H7 (cell line): ENCODE measurements around the gene UQCC2. TPM values are rescaled to one million over a fixed set of nuclear protein-coding genes. Genes with fewer than 3 reads are reported as not detected.
A peak's percentile ranks its signal among the peaks of the same experiment; 100 is the strongest.

Experiments used
- DNase-seq: peaks from one replicate; pipeline ENCODE4 v3.0.0; 2012
- H3K27me3 ChIP-seq: 2 replicates; pipeline ENCODE4 v1.6.0; 2011; ENCODE audit warnings: mild to moderate bottlenecking, low read length; ENCODE audit not compliant: control insufficient read depth, insufficient read depth
- H3K36me3 ChIP-seq: replicated peaks from 2 replicates; pipeline ENCODE4 v1.5.1; 2011; ENCODE audit warnings: low read length; ENCODE audit not compliant: control insufficient read depth, insufficient read depth
- H3K4me3 ChIP-seq: 2 replicates; pipeline ENCODE4 v1.5.1; 2011; ENCODE audit warnings: low read depth, mild to moderate bottlenecking, control low read depth, low read length, moderate library complexity; ENCODE audit not compliant: insufficient read depth
- total RNA-seq: library from RNA; depleted of rRNA; stranded (reverse); fragments of >200 nt; shearing (Covaris generic); gene quantifications from 2 replicates; pipeline ENCODE4 v1.2.3, GENCODE V29; 2014

UQCC2 gene
- total RNA-seq, 1 experiment from 2014 or later: 67.1 TPM

- H3K27me3 ChIP-seq: no peaks in the 10 kb centered on the region
- peaks cover 10% of the 10 kb centered on the region for H3K36me3 ChIP-seq
- DNase-seq: peak; percentile 81
- H3K4me3 ChIP-seq: no peak overlapping the region
Measured at GRCh38 chr6:33665957-33666356, 45.5 kb downstream of the UQCC2 start.

- no peak for DNase-seq
- no peak overlapping the region for H3K4me3 ChIP-seq
- H3K36me3 ChIP-seq: peaks cover 10% of the 10 kb centered on the region
- no peaks in the 10 kb centered on the region for H3K27me3 ChIP-seq
Measured at GRCh38 chr6:33664506-33665057, 46.9 kb downstream of the UQCC2 start.

- H3K27me3 ChIP-seq: no peaks in the 10 kb centered on the region
- no peak for DNase-seq
- H3K36me3 ChIP-seq: peaks cover 12% of the 10 kb centered on the region
- no peak overlapping the region for H3K4me3 ChIP-seq
Measured at GRCh38 chr6:33663727-33664449, 47.6 kb downstream of the UQCC2 start.

DNA sequence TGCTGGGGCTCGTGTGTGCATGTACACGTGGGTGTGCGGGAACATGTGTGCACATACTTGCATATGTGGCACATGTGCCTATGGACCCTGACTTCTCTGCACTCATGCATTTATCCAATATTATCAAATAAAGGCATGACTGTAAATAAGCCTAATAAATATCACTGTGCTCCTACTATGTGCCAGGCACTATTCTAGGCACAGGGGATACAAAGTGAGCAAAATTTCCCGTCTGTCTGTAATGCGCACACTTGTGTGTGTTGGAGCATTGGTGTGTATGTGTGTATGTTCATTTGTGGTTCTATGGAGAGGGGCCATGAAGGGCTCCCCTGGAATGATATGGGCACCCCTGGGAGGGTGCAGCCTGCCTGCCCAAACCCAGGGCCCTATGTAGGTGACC, 48.5 kb downstream of the UQCC2 start:
- no peak overlapping the region for H3K4me3 ChIP-seq
- no peaks in the 10 kb centered on the region for H3K27me3 ChIP-seq
- H3K36me3 ChIP-seq: peaks cover 12% of the 10 kb centered on the region
- DNase-seq: no peak

GRCh38 chr6:33662318-33662717, 49.2 kb downstream of the UQCC2 start:
- H3K27me3 ChIP-seq: no peaks in the 10 kb centered on the region

GRCh38 chr6:33661106-33661838, 50.2 kb downstream of the UQCC2 start:
- Histone ChIP-seq H3K27me3 (no peaks in the 10 kb centered on the region), H3K36me3 (peaks cover 5% of the 10 kb centered on the region), H3K4me3 (no peak overlapping the region)
- DNase-seq: no peak

More at GRCh38 chr6:33662318-33662717, 49.2 kb downstream of the UQCC2 start:
- Histone ChIP-seq H3K36me3 (peaks cover 9% of the 10 kb centered on the region), H3K4me3 (no peak overlapping the region)
- no peak for DNase-seq

DNA sequence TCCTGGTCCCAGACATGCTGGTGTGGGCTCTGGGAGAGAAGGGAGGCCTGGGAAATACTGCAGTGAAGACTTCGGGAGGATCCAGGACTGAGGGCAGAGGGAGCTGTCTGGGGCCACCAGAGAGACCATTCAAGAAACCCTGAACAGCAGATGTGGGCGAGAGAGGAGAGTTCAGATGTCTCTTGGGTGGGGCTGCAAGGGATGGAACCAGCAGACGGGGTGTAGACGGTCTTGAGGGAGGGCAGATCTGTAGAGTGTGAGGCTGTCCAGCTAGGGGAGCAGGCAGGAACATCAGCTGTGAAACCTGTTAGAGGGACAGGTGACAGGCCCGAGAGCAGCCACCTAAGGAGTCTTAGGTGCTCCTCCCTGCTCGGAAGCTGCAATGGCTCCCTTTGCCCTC, 51.5 kb downstream of the UQCC2 start:
- no peak overlapping the region for H3K4me3 ChIP-seq
- no peak for DNase-seq
- no peaks in the 10 kb centered on the region for H3K27me3 ChIP-seq
- H3K36me3 ChIP-seq: peaks cover 5% of the 10 kb centered on the region

- DNase-seq: peak; percentile 58
- no peaks in the 10 kb centered on the region for H3K27me3 ChIP-seq
- peaks cover 5% of the 10 kb centered on the region for H3K36me3 ChIP-seq
- no peak overlapping the region for H3K4me3 ChIP-seq
Measured at GRCh38 chr6:33658982-33659689, 52.4 kb downstream of the UQCC2 start.

DNA sequence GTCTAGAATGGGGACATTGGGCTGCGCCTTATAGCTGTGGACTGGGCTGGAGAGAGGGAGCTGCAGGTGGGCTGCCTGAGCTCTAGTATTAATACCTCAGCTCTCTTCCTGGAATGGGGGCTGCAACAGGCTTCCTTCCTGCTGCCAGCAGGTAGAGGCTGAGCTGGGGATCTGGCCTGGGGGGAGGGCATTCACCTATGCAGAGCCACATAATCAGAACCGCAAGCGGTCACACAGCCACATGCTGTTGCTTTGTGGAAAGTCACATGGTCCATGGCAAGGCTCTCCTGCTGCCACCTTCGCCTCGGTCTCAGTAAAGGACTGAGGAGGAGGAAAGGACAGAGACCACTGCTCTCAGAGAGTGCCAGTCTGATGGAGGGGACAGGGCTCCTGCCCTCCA, 54.7 kb downstream of the UQCC2 start:
- H3K36me3 ChIP-seq: peaks cover 4% of the 10 kb centered on the region
- no peak overlapping the region for H3K4me3 ChIP-seq
- no peaks in the 10 kb centered on the region for H3K27me3 ChIP-seq
- peak; percentile 76 for DNase-seq

DNA sequence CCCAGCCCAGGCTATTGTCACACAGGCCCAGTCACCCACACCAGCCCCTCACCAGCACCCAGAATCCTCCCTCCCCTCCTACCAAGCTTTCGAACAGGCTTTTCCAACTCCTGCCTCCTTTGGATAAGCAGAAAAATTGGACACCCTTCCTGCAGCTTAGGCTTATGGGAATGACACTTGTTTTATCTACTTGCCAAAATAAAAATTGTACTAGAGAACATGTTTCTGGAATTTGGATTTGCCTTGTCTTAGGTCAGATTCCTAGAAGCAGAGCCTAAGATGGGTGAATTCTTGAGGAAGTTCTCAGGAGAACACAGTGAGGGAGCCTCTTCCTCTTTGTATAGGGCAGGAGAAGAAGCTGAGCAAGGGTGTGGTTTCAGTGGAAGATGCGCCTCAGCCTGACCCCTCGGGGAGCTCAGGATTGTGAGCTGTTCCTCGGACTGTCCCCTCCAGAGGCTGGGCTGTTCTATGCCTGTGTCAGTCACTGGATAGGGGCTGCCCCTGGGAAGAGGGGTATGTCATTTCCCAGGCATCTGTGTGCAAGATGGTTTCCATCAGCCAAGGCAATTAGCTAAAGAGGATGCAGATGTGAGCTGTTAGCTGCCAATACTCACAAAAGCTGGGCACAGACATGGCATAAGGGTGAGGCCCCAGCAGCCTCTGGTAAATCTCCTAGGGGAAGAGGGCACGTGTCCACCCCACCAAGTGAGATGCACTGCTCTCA, 56.5 kb downstream of the UQCC2 start:
- H3K36me3 ChIP-seq: peaks cover 4% of the 10 kb centered on the region
- H3K4me3 ChIP-seq: no peak overlapping the region
- no peaks in the 10 kb centered on the region for H3K27me3 ChIP-seq
- DNase-seq: no peak

- H3K27me3 ChIP-seq: no peaks in the 10 kb centered on the region
- DNase-seq: no peak
- H3K36me3 ChIP-seq: peaks cover 2% of the 10 kb centered on the region; the same call in 1 of the 2 replicates
- no peak overlapping the region for H3K4me3 ChIP-seq
Measured at GRCh38 chr6:33652002-33652401, 59.5 kb downstream of the UQCC2 start.

DNA sequence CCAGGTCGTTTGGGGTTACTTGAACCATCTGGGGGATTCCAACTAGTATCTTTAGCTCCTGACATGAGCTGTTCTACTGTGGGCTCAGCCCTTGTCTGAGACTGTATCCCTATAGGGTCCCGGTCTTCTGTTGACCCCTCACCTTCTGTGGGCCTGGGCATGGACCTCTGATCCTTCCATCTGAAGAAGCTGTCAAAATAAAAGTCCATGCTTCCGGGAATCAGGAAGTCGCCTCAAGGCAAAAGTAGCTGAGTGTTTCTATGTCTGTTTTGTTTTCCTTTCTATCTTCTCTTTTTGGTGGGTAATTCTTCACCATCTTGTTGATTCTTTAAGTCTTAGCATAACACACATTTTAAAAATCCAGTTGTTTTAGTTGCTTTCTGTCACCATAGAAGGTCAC, 60.1 kb downstream of the UQCC2 start:
- Histone ChIP-seq H3K27me3 (no peaks in the 10 kb centered on the region), H3K4me3 (no peak overlapping the region), H3K36me3 (peaks cover 2% of the 10 kb centered on the region; the same call in 1 of the 2 replicates)
- DNase-seq: no peak
